Measurements from ENCODE around the gene TBCA.

TBCA gene

DNA sequence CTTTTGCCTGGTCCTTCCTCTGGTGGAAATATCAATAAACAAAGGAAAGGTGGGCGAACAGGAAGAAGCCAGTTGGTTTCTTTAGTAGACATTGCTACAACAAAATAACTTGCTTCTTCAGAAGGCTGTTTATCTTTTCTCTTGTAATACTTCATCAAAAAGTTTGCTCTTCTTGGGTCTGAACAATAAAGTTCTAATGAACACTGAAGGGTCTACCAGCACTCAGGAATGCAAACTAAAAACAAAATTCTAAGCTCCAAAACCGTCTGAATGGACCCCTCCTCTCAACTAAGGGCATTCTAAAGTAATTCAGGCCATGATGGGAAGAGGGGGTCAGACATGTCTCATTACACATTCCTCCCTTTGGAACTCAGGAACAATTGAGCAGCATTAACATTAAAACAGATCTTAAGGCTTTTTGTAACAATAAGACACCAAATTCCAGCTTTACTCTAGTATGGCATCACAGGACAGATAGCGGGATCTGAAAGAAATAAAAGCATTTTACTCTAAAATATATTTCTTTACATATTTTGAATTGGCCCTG is 2.3 kb downstream of the TBCA start:
- H3K4me3 ChIP-seq (ENCODE audit: low read depth, low read length), result no peak overlapping the region
- TF ChIP-seq, protein P1, sequence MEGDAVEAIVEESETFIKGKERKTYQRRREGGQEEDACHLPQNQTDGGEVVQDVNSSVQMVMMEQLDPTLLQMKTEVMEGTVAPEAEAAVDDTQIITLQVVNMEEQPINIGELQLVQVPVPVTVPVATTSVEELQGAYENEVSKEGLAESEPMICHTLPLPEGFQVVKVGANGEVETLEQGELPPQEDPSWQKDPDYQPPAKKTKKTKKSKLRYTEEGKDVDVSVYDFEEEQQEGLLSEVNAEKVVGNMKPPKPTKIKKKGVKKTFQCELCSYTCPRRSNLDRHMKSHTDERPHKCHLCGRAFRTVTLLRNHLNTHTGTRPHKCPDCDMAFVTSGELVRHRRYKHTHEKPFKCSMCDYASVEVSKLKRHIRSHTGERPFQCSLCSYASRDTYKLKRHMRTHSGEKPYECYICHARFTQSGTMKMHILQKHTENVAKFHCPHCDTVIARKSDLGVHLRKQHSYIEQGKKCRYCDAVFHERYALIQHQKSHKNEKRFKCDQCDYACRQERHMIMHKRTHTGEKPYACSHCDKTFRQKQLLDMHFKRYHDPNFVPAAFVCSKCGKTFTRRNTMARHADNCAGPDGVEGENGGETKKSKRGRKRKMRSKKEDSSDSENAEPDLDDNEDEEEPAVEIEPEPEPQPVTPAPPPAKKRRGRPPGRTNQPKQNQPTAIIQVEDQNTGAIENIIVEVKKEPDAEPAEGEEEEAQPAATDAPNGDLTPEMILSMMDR (IDR thresholded peaks at IDR 0.05; ENCODE audit: low read depth, low read length), result no peak

DNA sequence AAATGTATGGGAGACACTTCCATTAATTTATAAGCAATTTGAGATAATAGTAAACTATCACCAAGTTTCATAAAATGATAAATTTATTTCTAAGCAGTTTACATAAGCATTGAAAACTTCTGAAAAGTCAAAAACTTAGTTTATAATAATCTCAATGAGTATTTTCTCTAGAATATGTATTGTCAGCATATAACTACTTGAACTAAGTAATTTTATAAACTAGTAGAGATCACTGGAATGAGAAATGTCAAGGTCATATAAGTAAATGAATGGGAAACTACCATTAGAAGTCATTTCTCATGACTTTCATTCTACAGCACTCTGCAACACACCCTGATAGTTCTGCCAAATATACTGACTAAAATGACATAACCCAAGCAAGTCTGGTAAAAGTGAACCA is 3.4 kb downstream of the TBCA start:
- H3K4me3 ChIP-seq (ENCODE audit: low read depth, low read length), result no peak overlapping the region
- TF ChIP-seq, protein P1 (IDR thresholded peaks at IDR 0.05; ENCODE audit: low read depth, low read length), result no peak

DNA sequence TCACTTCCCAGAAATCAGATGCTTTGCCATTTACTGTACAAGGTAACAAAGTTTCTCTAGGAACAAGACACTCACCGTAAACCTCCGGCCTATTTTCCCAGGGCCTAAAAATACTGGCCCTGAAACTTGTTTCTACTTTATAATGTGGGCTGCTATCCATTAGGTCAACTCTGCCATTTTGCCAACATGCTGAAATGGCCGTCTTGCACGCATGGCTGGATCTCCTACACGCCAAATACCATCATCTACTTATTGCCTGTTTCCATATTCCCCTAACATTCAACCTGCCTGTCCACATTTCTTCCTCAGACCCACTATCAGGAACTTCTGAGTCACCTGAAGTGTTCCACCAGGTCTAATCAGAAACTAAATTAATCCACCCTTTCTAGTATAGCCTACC is 4.7 kb downstream of the TBCA start:
- H3K4me3 ChIP-seq (ENCODE audit: low read depth, low read length), result no peak overlapping the region
- TF ChIP-seq, protein P1 (IDR thresholded peaks at IDR 0.05; ENCODE audit: low read depth, low read length), result no peak

- TF ChIP-seq, protein P1 (IDR thresholded peaks at IDR 0.05; ENCODE audit: low read depth, low read length), result no peak
- no peak overlapping the region for H3K4me3 ChIP-seq (ENCODE audit: low read depth, low read length)
These were observed 5.7 kb downstream of the TBCA start for GRCh38 chr5:77770293-77771005.

DNA sequence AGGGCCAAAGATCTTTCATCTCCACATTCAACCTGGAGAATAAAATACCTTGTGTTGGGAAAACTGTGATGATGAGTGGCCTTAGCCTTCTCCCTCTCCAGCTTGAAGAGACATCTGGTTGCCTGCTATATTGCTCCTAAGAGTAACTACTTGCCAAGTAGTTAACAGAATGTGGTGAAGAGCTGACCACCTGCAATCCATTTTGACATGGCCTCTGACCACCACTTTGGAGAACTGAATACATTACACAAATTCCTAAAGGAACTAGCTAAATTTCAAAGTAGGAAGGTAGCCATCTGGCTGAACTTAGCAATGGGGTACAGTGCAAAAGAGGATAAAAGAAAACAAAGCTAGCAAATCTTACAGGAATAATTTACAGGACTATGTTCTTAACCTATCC is 7.2 kb downstream of the TBCA start:
- H3K4me3 ChIP-seq (ENCODE audit: low read depth, low read length), result no peak overlapping the region
- TF ChIP-seq, protein P1 (IDR thresholded peaks at IDR 0.05; ENCODE audit: low read depth, low read length), result no peak

DNA sequence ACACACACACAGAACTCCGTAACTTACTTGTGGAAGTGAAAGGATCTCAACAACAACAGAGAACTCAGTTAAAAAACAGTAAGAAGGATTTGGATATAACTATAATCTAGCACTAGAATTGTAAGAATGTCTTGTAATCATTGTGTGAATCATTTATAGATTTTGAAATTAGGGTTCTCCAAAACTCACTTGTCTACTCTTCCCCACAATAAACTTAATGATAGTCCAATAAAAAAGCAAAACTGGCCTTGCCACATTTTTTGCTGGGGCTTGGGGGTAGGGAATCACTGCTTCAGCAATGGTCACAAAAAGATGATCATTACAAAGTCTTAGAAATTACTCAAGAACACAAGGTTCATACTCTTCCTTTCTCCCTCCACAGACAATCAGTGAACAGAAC is 8.8 kb downstream of the TBCA start:
- TF ChIP-seq, protein P1 (IDR thresholded peaks at IDR 0.05; ENCODE audit: low read depth, low read length), result no peak
- no peak overlapping the region for H3K4me3 ChIP-seq (ENCODE audit: low read depth, low read length)

DNA sequence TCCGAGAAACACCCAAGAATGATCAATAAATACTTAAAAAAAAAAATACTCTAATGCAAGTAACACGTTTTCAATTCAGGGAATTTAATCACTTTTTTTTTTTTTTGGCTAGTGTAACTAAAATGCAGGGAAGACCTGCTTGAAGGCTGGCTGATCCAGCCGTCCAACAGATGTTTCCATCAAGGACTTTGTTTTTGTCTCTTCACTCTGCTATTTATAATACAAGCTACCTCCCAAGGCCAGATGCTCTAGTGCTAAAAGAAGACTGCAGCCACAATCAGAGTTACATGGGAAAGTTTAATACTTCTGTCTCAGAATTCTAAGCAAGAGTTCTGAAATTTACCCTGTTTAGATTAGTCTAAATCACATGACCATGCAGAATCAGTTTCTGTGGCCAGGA is 14.5 kb downstream of the TBCA start:
- TF ChIP-seq, protein P1 (IDR thresholded peaks at IDR 0.05; ENCODE audit: low read depth, low read length), result no peak
- no peak overlapping the region for H3K4me3 ChIP-seq (ENCODE audit: low read depth, low read length)

Data from WI38 (cell line).